ENCODE data around the gene ZNF84. TPM values are rescaled to one million over a fixed set of nuclear protein-coding genes. Genes with fewer than 3 reads are reported as not detected.

Gene ZNF84
- total and polyA plus RNA-seq, 9 of the 15 experiments (the other 6 are each of a cell fraction or from before 2014, with no cell fraction given): 8.8 to 24.3 (median 12.1) TPM

DNA sequence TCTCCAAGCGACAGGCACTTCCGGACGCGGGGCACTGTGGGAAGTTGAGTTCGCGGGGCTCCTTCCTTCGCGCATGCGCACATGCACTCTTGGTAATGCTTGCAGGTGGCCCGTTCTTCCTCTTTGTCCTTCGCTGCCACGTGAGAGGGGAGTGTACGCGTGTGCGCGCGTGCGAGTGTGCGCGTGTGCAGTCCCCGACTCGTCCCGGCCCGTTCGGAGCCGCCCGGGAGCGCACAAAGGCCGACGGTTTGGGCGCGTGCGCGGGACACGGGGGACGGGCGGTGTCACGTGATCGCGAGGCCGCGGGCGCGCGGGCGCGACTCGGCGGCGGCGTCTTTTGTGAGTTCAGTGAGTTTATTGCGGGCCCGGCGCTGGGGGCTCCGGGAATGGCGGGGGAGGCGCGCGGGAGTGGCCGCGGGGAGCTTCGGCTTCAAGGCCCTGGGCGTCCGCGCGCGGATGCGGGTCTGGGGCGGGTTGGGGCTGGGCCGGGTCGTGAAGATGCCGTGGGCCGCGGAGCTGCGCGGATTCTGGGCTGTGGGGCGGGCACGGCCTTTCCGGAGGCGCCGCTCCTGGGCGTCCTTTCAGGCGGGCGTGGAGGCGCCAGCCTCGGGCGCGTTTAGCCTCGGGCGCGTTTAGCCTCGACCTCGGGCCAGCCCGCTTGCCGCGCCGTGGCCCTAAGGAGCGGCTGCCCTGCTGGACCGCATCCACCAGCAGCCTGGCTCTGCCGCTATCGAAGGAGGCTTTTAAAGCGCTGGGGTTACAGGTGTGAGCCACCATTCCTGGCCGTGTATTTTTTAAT lies at the start of gene ZNF84 (continued):
- TF ChIP-seq, protein P1, sequence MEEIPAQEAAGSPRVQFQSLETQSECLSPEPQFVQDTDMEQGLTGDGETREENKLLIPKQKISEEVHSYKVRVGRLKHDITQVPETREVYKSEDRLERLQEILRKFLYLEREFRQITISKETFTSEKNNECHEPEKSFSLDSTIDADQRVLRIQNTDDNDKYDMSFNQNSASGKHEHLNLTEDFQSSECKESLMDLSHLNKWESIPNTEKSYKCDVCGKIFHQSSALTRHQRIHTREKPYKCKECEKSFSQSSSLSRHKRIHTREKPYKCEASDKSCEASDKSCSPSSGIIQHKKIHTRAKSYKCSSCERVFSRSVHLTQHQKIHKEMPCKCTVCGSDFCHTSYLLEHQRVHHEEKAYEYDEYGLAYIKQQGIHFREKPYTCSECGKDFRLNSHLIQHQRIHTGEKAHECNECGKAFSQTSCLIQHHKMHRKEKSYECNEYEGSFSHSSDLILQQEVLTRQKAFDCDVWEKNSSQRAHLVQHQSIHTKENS (CRISPR knock-in tag; IDR thresholded peaks at IDR 0.05): no peak
- TF ChIP-seq PHF8 (IDR thresholded peaks at IDR 0.05; ENCODE audit: borderline replicate concordance, low read length) (peak; percentile 78; the same call in 1 of the 2 replicates), ZBTB7A (IDR thresholded peaks at IDR 0.05; ENCODE audit: borderline replicate concordance, control insufficient read depth, low read depth, low read length) (peak; percentile 65; the same call in 1 of the 2 replicates), COPS2 (conservative IDR thresholded peaks at IDR 0.05) (no peak), SUPT5H (IDR thresholded peaks at IDR 0.05) (peak; percentile 72), CREB1 (IDR thresholded peaks at IDR 0.05) (peak; percentile 43; the same call in 1 of the 2 replicates), CREB1 (CRISPR knock-in tag; IDR thresholded peaks at IDR 0.05) (peak; percentile 73; the same call in 1 of the 2 replicates), EZH2 (IDR thresholded peaks at IDR 0.05; ENCODE audit: borderline replicate concordance, low read depth, low read length) (no peak), MTF1 (CRISPR knock-in tag; IDR thresholded peaks at IDR 0.05; ENCODE audit: borderline replicate concordance) (no peak), SIN3B (IDR thresholded peaks at IDR 0.05; ENCODE audit: low read depth) (peak; percentile 55), MCM5 (IDR thresholded peaks at IDR 0.05; ENCODE audit: low read depth) (no peak), FOXM1 (IDR thresholded peaks at IDR 0.05; ENCODE audit: low read depth) (no peak), FOXM1 (CRISPR knock-in tag; IDR thresholded peaks at IDR 0.05; ENCODE audit: low read depth) (peak; percentile 60; the same call in 1 of the 2 replicates), ZNF324 (CRISPR knock-in tag; IDR thresholded peaks at IDR 0.05) (no peak), SREBF1 (IDR thresholded peaks at IDR 0.05; ENCODE audit: borderline replicate concordance, low read depth, low read length) (peak; percentile 81; the same call in 1 of the 2 replicates), TCF7 (IDR thresholded peaks at IDR 0.05; ENCODE audit: borderline replicate concordance) (no peak)
- TF ChIP-seq, protein P2, sequence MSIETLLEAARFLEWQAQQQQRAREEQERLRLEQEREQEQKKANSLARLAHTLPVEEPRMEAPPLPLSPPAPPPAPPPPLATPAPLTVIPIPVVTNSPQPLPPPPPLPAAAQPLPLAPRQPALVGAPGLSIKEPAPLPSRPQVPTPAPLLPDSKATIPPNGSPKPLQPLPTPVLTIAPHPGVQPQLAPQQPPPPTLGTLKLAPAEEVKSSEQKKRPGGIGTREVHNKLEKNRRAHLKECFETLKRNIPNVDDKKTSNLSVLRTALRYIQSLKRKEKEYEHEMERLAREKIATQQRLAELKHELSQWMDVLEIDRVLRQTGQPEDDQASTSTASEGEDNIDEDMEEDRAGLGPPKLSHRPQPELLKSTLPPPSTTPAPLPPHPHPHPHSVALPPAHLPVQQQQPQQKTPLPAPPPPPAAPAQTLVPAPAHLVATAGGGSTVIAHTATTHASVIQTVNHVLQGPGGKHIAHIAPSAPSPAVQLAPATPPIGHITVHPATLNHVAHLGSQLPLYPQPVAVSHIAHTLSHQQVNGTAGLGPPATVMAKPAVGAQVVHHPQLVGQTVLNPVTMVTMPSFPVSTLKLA (conservative IDR thresholded peaks at IDR 0.05): peak; percentile 89 to 97
- TF ChIP-seq, protein P3, sequence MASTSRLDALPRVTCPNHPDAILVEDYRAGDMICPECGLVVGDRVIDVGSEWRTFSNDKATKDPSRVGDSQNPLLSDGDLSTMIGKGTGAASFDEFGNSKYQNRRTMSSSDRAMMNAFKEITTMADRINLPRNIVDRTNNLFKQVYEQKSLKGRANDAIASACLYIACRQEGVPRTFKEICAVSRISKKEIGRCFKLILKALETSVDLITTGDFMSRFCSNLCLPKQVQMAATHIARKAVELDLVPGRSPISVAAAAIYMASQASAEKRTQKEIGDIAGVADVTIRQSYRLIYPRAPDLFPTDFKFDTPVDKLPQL (IDR thresholded peaks at IDR 0.05; ENCODE audit: extremely low read depth, insufficient read length): no peak
- TF ChIP-seq, protein P4, sequence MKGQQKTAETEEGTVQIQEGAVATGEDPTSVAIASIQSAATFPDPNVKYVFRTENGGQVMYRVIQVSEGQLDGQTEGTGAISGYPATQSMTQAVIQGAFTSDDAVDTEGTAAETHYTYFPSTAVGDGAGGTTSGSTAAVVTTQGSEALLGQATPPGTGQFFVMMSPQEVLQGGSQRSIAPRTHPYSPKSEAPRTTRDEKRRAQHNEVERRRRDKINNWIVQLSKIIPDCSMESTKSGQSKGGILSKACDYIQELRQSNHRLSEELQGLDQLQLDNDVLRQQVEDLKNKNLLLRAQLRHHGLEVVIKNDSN (CRISPR knock-in tag; IDR thresholded peaks at IDR 0.05): peak; percentile 96
- TF ChIP-seq, protein P5, sequence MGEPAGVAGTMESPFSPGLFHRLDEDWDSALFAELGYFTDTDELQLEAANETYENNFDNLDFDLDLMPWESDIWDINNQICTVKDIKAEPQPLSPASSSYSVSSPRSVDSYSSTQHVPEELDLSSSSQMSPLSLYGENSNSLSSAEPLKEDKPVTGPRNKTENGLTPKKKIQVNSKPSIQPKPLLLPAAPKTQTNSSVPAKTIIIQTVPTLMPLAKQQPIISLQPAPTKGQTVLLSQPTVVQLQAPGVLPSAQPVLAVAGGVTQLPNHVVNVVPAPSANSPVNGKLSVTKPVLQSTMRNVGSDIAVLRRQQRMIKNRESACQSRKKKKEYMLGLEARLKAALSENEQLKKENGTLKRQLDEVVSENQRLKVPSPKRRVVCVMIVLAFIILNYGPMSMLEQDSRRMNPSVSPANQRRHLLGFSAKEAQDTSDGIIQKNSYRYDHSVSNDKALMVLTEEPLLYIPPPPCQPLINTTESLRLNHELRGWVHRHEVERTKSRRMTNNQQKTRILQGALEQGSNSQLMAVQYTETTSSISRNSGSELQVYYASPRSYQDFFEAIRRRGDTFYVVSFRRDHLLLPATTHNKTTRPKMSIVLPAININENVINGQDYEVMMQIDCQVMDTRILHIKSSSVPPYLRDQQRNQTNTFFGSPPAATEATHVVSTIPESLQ (CRISPR knock-in tag; IDR thresholded peaks at IDR 0.05): peak; percentile 33; the same call in 1 of the 2 replicates

Data from K562 (cell line).